ENCODE results near the gene CREM. TPM values are rescaled to one million over a fixed set of nuclear protein-coding genes. Genes with fewer than 3 reads are reported as not detected.

CREM gene
- total RNA-seq, 1 donor, result 33.7 TPM

GRCh38 chr10:35091994-35092790 lies 34.5 kb upstream of the CREM start:
- no peak for DNase-seq (ENCODE audit: low read depth)
- no peak for TF ChIP-seq CTCF (IDR thresholded peaks at IDR 0.05; ENCODE audit: insufficient read depth, low read depth, low read length)
- no peak overlapping the region for H3K4me3 ChIP-seq (ENCODE audit: low read depth, low read length)

GRCh38 chr10:35092851-35093250 lies 33.8 kb upstream of the CREM start:
- DNase-seq (ENCODE audit: low read depth), result no peak
- H3K4me3 ChIP-seq (ENCODE audit: low read depth, low read length), result no peak overlapping the region
- no peak for TF ChIP-seq CTCF (IDR thresholded peaks at IDR 0.05; ENCODE audit: insufficient read depth, low read depth, low read length)

- H3K4me3 ChIP-seq (ENCODE audit: low read depth, low read length), result no peak overlapping the region
- no peak for TF ChIP-seq CTCF (IDR thresholded peaks at IDR 0.05; ENCODE audit: insufficient read depth, low read depth, low read length)
- DNase-seq (ENCODE audit: low read depth), result no peak
These were observed 30.3 kb upstream of the CREM start for GRCh38 chr10:35096312-35096711.

GRCh38 chr10:35097510-35097909 lies 29.1 kb upstream of the CREM start:
- H3K4me3 ChIP-seq (ENCODE audit: low read depth, low read length), result no peak overlapping the region
- no peak for TF ChIP-seq CTCF (IDR thresholded peaks at IDR 0.05; ENCODE audit: insufficient read depth, low read depth, low read length)
- no peak for DNase-seq (ENCODE audit: low read depth)

- TF ChIP-seq CTCF (IDR thresholded peaks at IDR 0.05; ENCODE audit: insufficient read depth, low read depth, low read length), result no peak
- no peak for DNase-seq (ENCODE audit: low read depth)
- no peak overlapping the region for H3K4me3 ChIP-seq (ENCODE audit: low read depth, low read length)
These were observed 22.8 kb upstream of the CREM start for GRCh38 chr10:35103882-35104281.

- no peak for DNase-seq (ENCODE audit: low read depth)
- H3K4me3 ChIP-seq (ENCODE audit: low read depth, low read length), result no peak overlapping the region
- TF ChIP-seq CTCF (IDR thresholded peaks at IDR 0.05; ENCODE audit: insufficient read depth, low read depth, low read length), result no peak
These were observed 14.1 kb upstream of the CREM start for GRCh38 chr10:35112571-35112970.

- H3K4me3 ChIP-seq (ENCODE audit: low read depth, low read length), result no peak overlapping the region
- no peak for TF ChIP-seq CTCF (IDR thresholded peaks at IDR 0.05; ENCODE audit: insufficient read depth, low read depth, low read length)
- DNase-seq (ENCODE audit: low read depth), result no peak
These were observed 7.3 kb upstream of the CREM start for GRCh38 chr10:35119378-35119777.

Measured in fibroblast of villous mesenchyme (primary cell).